Measurements from ENCODE around the gene VWA3B. TPM values are rescaled to one million over a fixed set of nuclear protein-coding genes. Genes with fewer than 3 reads are reported as not detected.

The VWA3B gene
- polyA plus RNA-seq, 4 donors, result 0.16 to 1.4 (median 0.51) TPM; not detected in 1

DNA sequence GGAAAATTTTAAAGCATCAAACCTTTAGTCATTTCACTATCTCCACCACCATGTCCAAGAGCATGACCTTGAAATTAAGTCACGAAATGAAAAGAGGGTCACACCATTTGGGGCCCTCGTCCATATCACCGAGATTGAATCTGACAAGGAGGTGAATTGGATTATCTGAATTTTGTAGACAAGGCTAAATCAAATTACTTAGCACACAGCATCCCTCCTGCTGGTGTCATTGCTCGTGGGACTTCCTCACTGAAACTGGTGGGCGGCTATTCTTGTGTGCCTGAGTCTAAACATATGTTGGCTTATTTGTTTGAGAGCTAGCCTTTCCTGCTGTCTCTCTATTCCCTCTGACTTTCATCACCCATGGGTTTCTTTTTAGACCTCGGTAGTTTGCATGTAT lies 194.6 kb downstream of the VWA3B start:
- DNase-seq, result no peak
- 76 to 85% (median 82%) methylated on average over 6 of the region's 6 CpGs for WGBS, 3 donors
- FAIRE-seq, result no peak
- no peaks in the 10 kb centered on the region for H3K36me3 ChIP-seq (ENCODE audit: control insufficient read depth in 3 of 3, insufficient read depth in 2 of 3, low read depth in 1 of 3, low read length in 3 of 3)
- no peak overlapping the region for H3K4me3 ChIP-seq (ENCODE audit: low read depth in 1 of 3, low read length in 3 of 3)
- peaks cover 0 to 6% of the 10 kb centered on the region in 2 donors for H3K9me3 ChIP-seq (ENCODE audit: control insufficient read depth in 2 of 2, insufficient read depth in 1 of 2, low read depth in 1 of 2, low read length in 1 of 2)
- H3K27me3 ChIP-seq (ENCODE audit: control insufficient read depth in 3 of 3, insufficient read depth in 3 of 3, low read length in 3 of 3), result peaks cover 0 to 4% (median 0%) of the 10 kb centered on the region in 3 donors
- no peak overlapping the region for H3K27ac ChIP-seq (ENCODE audit: low read depth in 1 of 3, low read length in 2 of 3)
- H3K4me1 ChIP-seq (ENCODE audit: control insufficient read depth in 3 of 3, insufficient read depth in 2 of 3, low read depth in 1 of 3, low read length in 2 of 3), result peaks cover 0 to 13% (median 0%) of the 10 kb centered on the region in 3 donors

- no peak for FAIRE-seq
- H3K27ac ChIP-seq (ENCODE audit: low read depth in 1 of 3, low read length in 2 of 3), result no peak overlapping the region
Measured at GRCh38 chr2:98282109-98282508, 195.1 kb downstream of the VWA3B start.

DNA sequence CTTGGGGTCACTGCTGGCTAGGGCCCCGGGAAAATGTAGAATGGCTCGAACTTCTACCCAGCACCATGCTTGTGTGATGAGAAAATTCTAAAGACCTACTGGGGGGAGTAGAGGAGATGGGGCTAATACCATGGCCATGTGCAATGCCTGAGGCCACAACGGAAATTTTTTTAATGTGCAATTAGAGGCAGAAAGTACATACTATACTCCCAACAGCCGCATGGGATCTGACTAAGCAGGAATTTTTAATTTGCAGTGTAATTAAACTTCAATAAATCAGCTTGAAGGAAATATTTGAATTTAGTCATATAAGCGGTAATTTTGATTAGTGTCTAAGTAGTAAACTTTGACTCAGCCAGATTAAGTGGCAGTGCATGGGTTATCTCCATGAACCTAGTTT lies 206.1 kb downstream of the VWA3B start:
- FAIRE-seq (no peak), DNase-seq (no peak)
- H3K9me3 ChIP-seq (ENCODE audit: control insufficient read depth in 2 of 2, insufficient read depth in 1 of 2, low read depth in 1 of 2, low read length in 1 of 2), result no peaks in the 10 kb centered on the region
- H3K27me3 ChIP-seq (ENCODE audit: control insufficient read depth in 3 of 3, insufficient read depth in 3 of 3, low read length in 3 of 3), result no peaks in the 10 kb centered on the region
- H3K4me1 ChIP-seq (ENCODE audit: control insufficient read depth in 3 of 3, insufficient read depth in 2 of 3, low read depth in 1 of 3, low read length in 2 of 3), result no peaks in the 10 kb centered on the region
- H3K4me3 ChIP-seq (ENCODE audit: low read depth in 1 of 3, low read length in 3 of 3), result no peak overlapping the region
- no peaks in the 10 kb centered on the region for H3K36me3 ChIP-seq (ENCODE audit: control insufficient read depth in 3 of 3, insufficient read depth in 2 of 3, low read depth in 1 of 3, low read length in 3 of 3)
- H3K27ac ChIP-seq (ENCODE audit: low read depth in 1 of 3, low read length in 2 of 3), result no peak overlapping the region
- WGBS, 3 donors, result 78 to 91% (median 86%) methylated on average over 5 of the region's 5 CpGs

More at GRCh38 chr2:98282109-98282508, 195.1 kb downstream of the VWA3B start:
- H3K4me1 ChIP-seq (ENCODE audit: control insufficient read depth in 3 of 3, insufficient read depth in 2 of 3, low read depth in 1 of 3, low read length in 2 of 3), result peaks cover 0 to 13% (median 0%) of the 10 kb centered on the region in 3 donors
- H3K4me3 ChIP-seq (ENCODE audit: low read depth in 1 of 3, low read length in 3 of 3), result no peak overlapping the region
- peaks cover 0 to 6% of the 10 kb centered on the region in 2 donors for H3K9me3 ChIP-seq (ENCODE audit: control insufficient read depth in 2 of 2, insufficient read depth in 1 of 2, low read depth in 1 of 2, low read length in 1 of 2)
- no peak for DNase-seq
- WGBS, 3 donors, result 94 to 100% (median 100%) methylated on average over 1 of the region's 1 CpG
- peaks cover 0 to 4% (median 0%) of the 10 kb centered on the region in 3 donors for H3K27me3 ChIP-seq (ENCODE audit: control insufficient read depth in 3 of 3, insufficient read depth in 3 of 3, low read length in 3 of 3)
- H3K36me3 ChIP-seq (ENCODE audit: control insufficient read depth in 3 of 3, insufficient read depth in 2 of 3, low read depth in 1 of 3, low read length in 3 of 3), result no peaks in the 10 kb centered on the region

DNA sequence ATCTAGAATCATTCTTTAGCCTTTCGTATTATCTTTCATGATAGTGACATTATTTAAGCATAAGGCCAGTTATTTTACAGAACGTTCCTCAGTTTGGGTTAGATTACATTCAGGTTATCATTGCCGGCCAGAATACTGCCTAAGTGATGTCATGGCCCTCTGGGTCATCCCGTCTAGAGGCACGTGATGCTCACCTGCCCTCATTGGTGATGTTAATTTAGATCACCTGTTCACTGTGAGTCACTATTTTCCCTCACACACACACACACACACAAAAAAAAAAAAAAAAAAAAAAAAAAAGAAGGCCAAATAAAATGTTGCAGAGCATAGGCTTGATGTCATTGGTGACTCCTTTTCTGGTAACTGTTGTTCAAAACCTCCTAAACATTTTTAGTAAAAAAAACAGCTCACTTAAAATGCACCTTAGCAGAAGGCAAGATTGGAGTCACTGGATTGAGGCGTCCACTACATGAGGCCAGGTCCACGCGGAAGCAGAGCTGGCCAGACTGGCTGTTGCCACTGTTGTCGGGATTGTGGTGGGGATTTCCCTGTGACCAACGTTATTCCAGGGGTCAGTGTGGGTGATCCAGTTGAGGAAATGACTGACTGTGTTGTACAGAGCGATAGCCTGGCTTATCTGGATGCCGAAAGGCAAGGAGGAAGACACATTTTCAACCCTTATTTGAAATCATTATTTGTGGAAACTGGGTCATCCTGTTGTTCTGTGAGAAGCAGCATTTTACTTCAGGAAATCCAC lies 207.1 kb downstream of the VWA3B start:
- H3K4me1 ChIP-seq (ENCODE audit: control insufficient read depth in 3 of 3, insufficient read depth in 2 of 3, low read depth in 1 of 3, low read length in 2 of 3), result no peaks in the 10 kb centered on the region
- no peaks in the 10 kb centered on the region for H3K9me3 ChIP-seq (ENCODE audit: control insufficient read depth in 2 of 2, insufficient read depth in 1 of 2, low read depth in 1 of 2, low read length in 1 of 2)
- WGBS, 3 donors, result 58 to 70% (median 65%) methylated on average over 12 of the region's 12 CpGs
- no peak for DNase-seq
- FAIRE-seq, result no peak
- no peak overlapping the region for H3K4me3 ChIP-seq (ENCODE audit: low read depth in 1 of 3, low read length in 3 of 3)
- H3K36me3 ChIP-seq (ENCODE audit: control insufficient read depth in 3 of 3, insufficient read depth in 2 of 3, low read depth in 1 of 3, low read length in 3 of 3), result no peaks in the 10 kb centered on the region
- H3K27me3 ChIP-seq (ENCODE audit: control insufficient read depth in 3 of 3, insufficient read depth in 3 of 3, low read length in 3 of 3), result no peaks in the 10 kb centered on the region
- no peak overlapping the region for H3K27ac ChIP-seq (ENCODE audit: low read depth in 1 of 3, low read length in 2 of 3)

- DNase-seq (no peak), FAIRE-seq (no peak)
- Histone ChIP-seq H3K9me3 (ENCODE audit: control insufficient read depth in 2 of 2, insufficient read depth in 1 of 2, low read depth in 1 of 2, low read length in 1 of 2) (no peaks in the 10 kb centered on the region), H3K4me3 (ENCODE audit: low read depth in 1 of 3, low read length in 3 of 3) (no peak overlapping the region), H3K4me1 (ENCODE audit: control insufficient read depth in 3 of 3, insufficient read depth in 2 of 3, low read depth in 1 of 3, low read length in 2 of 3) (peaks cover 0 to 2% (median 0%) of the 10 kb centered on the region in 3 donors), H3K27ac (ENCODE audit: low read depth in 1 of 3, low read length in 2 of 3) (no peak overlapping the region), H3K27me3 (ENCODE audit: control insufficient read depth in 3 of 3, insufficient read depth in 3 of 3, low read length in 3 of 3) (no peaks in the 10 kb centered on the region), H3K36me3 (ENCODE audit: control insufficient read depth in 3 of 3, insufficient read depth in 2 of 3, low read depth in 1 of 3, low read length in 3 of 3) (no peaks in the 10 kb centered on the region)
- WGBS, 3 donors, result 61 to 65% (median 62%) methylated on average over 6 of the region's 6 CpGs
Measured at GRCh38 chr2:98294711-98295110, 207.7 kb downstream of the VWA3B start.

DNA sequence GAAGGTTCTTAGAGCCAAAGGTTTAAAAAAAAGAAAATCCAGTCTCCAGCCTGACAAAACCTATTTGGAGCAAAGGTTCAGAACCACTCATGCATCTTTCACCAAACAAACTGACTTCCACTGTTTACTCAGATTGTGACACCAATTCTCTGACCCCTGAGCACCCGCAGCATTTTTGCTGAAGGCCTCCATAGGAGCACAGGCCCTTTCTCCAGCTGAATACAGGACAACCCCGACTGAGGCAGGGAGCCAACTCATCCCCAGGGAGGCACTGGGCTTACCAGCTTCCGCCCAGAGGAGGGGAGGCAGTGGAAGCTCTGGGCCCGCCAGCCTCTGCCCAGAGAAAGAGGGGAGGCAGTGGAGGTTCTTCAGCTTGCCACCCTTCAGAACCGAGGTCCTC lies 208.3 kb downstream of the VWA3B start:
- H3K36me3 ChIP-seq (ENCODE audit: control insufficient read depth in 3 of 3, insufficient read depth in 2 of 3, low read depth in 1 of 3, low read length in 3 of 3), result no peaks in the 10 kb centered on the region
- FAIRE-seq (no peak), DNase-seq (no peak)
- H3K4me1 ChIP-seq (ENCODE audit: control insufficient read depth in 3 of 3, insufficient read depth in 2 of 3, low read depth in 1 of 3, low read length in 2 of 3), result peaks cover 0 to 2% (median 0%) of the 10 kb centered on the region in 3 donors
- WGBS, 3 donors, result 71 to 80% (median 75%) methylated on average over 5 of the region's 5 CpGs
- H3K27me3 ChIP-seq (ENCODE audit: control insufficient read depth in 3 of 3, insufficient read depth in 3 of 3, low read length in 3 of 3), result no peaks in the 10 kb centered on the region
- H3K9me3 ChIP-seq (ENCODE audit: control insufficient read depth in 2 of 2, insufficient read depth in 1 of 2, low read depth in 1 of 2, low read length in 1 of 2), result no peaks in the 10 kb centered on the region
- no peak overlapping the region for H3K27ac ChIP-seq (ENCODE audit: low read depth in 1 of 3, low read length in 2 of 3)
- no peak overlapping the region for H3K4me3 ChIP-seq (ENCODE audit: low read depth in 1 of 3, low read length in 3 of 3)

DNA sequence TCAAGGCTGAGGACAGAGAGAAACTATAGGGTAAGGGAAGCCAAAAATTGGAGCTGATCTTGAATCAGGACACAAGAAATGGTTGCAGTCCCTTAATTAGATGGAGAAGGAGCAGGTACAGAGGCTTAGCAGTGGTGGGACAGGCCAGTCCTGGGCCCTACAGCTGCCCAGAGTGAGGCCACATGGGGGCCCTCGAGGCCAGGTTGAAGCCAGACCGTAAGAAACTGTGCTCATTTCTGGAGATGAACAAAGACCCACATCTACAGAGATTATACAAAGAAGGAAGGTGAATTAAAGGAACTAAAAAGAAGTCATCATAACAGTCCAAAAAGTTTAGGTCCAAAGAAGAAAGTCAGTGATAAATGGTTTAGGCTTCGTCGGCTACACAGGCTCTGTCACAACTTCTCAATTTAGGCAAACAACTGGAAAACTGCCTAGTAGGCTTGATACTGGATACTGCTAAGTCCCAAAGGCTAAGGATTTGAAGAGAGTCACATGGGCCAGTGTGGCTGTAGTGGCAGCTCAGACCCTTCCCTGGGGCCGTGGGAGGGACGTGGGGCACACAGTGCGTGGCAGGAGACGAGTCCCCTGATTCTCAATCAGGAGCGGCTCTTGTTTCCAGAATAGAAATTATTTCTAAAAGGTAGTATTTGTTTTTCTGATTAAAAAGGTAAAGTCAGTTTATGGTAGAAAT lies 208.9 kb downstream of the VWA3B start:
- Histone ChIP-seq H3K27ac (ENCODE audit: low read depth in 1 of 3, low read length in 2 of 3) (no peak overlapping the region), H3K9me3 (ENCODE audit: control insufficient read depth in 2 of 2, insufficient read depth in 1 of 2, low read depth in 1 of 2, low read length in 1 of 2) (no peaks in the 10 kb centered on the region), H3K27me3 (ENCODE audit: control insufficient read depth in 3 of 3, insufficient read depth in 3 of 3, low read length in 3 of 3) (no peaks in the 10 kb centered on the region), H3K4me1 (ENCODE audit: control insufficient read depth in 3 of 3, insufficient read depth in 2 of 3, low read depth in 1 of 3, low read length in 2 of 3) (peaks cover 0 to 2% (median 0%) of the 10 kb centered on the region in 3 donors), H3K4me3 (ENCODE audit: low read depth in 1 of 3, low read length in 3 of 3) (no peak overlapping the region), H3K36me3 (ENCODE audit: control insufficient read depth in 3 of 3, insufficient read depth in 2 of 3, low read depth in 1 of 3, low read length in 3 of 3) (no peaks in the 10 kb centered on the region)
- 84 to 89% (median 86%) methylated on average over 9 of the region's 9 CpGs for WGBS, 3 donors
- DNase-seq, result no peak
- no peak for FAIRE-seq

DNA sequence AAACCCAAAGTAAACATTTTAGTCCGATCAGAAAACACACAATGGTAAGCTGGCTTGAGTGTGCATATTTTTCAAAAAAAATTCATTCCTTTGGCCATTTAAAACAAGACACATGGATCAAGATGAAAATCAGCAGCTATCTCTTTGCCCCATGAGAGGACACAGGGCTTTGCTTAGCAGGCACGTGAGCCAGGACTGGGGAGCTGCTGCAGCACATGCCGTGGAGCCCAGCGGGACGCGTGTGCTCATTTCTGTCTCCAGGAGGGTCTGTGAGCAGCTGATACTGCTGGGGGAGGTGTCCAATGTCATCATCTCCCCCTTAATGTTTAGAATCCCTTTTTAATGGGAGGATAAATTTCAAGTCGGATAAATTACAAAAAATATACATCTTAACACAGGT lies 209.5 kb downstream of the VWA3B start:
- WGBS, 3 donors, result 80 to 92% (median 84%) methylated on average over 7 of the region's 7 CpGs
- no peak overlapping the region for H3K4me3 ChIP-seq (ENCODE audit: low read depth in 1 of 3, low read length in 3 of 3)
- FAIRE-seq (no peak), DNase-seq (no peak)
- no peak overlapping the region for H3K27ac ChIP-seq (ENCODE audit: low read depth in 1 of 3, low read length in 2 of 3)
- no peaks in the 10 kb centered on the region for H3K9me3 ChIP-seq (ENCODE audit: control insufficient read depth in 2 of 2, insufficient read depth in 1 of 2, low read depth in 1 of 2, low read length in 1 of 2)
- H3K4me1 ChIP-seq (ENCODE audit: control insufficient read depth in 3 of 3, insufficient read depth in 2 of 3, low read depth in 1 of 3, low read length in 2 of 3), result peaks cover 0 to 2% (median 0%) of the 10 kb centered on the region in 3 donors
- no peaks in the 10 kb centered on the region for H3K36me3 ChIP-seq (ENCODE audit: control insufficient read depth in 3 of 3, insufficient read depth in 2 of 3, low read depth in 1 of 3, low read length in 3 of 3)
- no peaks in the 10 kb centered on the region for H3K27me3 ChIP-seq (ENCODE audit: control insufficient read depth in 3 of 3, insufficient read depth in 3 of 3, low read length in 3 of 3)

All from small intestine (tissue), 7 donors.